GM12891 (cell line): ENCODE measurements around the gene TMEM179.

Source experiments
- POLR2A ChIP-seq: IDR thresholded peaks from 2 replicates; pipeline ENCODE4 v1.6.1; 2011; ENCODE audit warnings: low read depth, low read length, control low read depth
- POLR2AphosphoS5 ChIP-seq: IDR thresholded peaks from 2 replicates; pipeline ENCODE4 v1.6.1; 2011; ENCODE audit warnings: low read depth, low read length, control low read depth
- SPI1 ChIP-seq: IDR thresholded peaks from 2 replicates; pipeline ENCODE4 v1.6.1; 2011; ENCODE audit warnings: low read depth, low read length, control low read depth
- TAF1 ChIP-seq: IDR thresholded peaks from 2 replicates; pipeline ENCODE4 v1.6.1; 2011; ENCODE audit warnings: low read depth, low read length, control low read depth

GRCh38 chr14:104647467-104648043 is 43.0 kb upstream of the TMEM179 start:
- TF ChIP-seq POLR2A, result no peak
- TF ChIP-seq POLR2AphosphoS5, result no peak
- TF ChIP-seq SPI1, result no peak
- TF ChIP-seq TAF1, result no peak
